Gastrocnemius medialis (tissue), 4 donors: ENCODE results near the gene KCTD5. TPM values are rescaled to one million over a fixed set of nuclear protein-coding genes. Genes with fewer than 3 reads are reported as not detected.
"Not testable (repeated sequence)": the region's sequence is repeated elsewhere in the genome, so short reads cannot be mapped to it uniquely, and the experiment has no call there.

Source experiments
- ATAC-seq, 2 donors: fragments of 150-250 bp; one replicate each; pipeline ENCODE4 v1.9.1; 2016
- DNase-seq, 2 donors: peaks; one replicate each; pipeline ENCODE4 v3.0.0-alpha.2; 2019
- H3K27ac ChIP-seq, 4 donors: fragments of 200-600 bp; sonication (generic); 1 replicate in 1 of 4; 2 replicates in 3 of 4; pipeline ENCODE4 v1.5.1; 2016 to 2018; ENCODE audit warnings: mild to moderate bottlenecking in 2 of 4, moderate library complexity in 1 of 4
- H3K27me3 ChIP-seq, 3 donors: fragments of 200-600 bp; sonication (generic) in 2 of 3; 1 replicate in 1 of 3; 2 replicates in 2 of 3; pipeline versions ENCODE4 v1.5.1 to v1.6.0; 2016 to 2019; ENCODE audit warnings: mild to moderate bottlenecking in 1 of 3, moderate library complexity in 1 of 3
- H3K36me3 ChIP-seq, 2 donors: fragments of 200-600 bp; sonication (generic) in 1 of 2; one replicate each; pipeline ENCODE4 v1.5.1; 2017 to 2018
- H3K4me1 ChIP-seq, 2 donors: fragments of 200-600 bp; sonication (generic) in 1 of 2; one replicate each; pipeline ENCODE4 v1.5.1; 2016 to 2017; ENCODE audit warnings: mild to moderate bottlenecking in 2 of 2
- H3K4me3 ChIP-seq, 4 donors: fragments of 200-600 bp; sonication (generic) in 3 of 4; 1 replicate in 1 of 4; 2 replicates in 3 of 4; pipeline ENCODE4 v1.5.1; 2016 to 2019; ENCODE audit warnings: mild to moderate bottlenecking in 2 of 4
- H3K9me3 ChIP-seq, 3 donors: fragments of 200-600 bp; sonication (generic) in 2 of 3; 1 replicate in 1 of 3; 2 replicates in 2 of 3; pipeline ENCODE4 v1.5.1; 2016 to 2019
- POLR2A ChIP-seq, 2 donors: fragments of 450-650 bp; IDR thresholded peaks; one replicate each; pipeline ENCODE4 v1.6.1; 2017; ENCODE audit warnings: antibody characterized with exemption in 2 of 2, mild to moderate bottlenecking in 2 of 2, moderate library complexity in 2 of 2
- in situ Hi-C, 4 donors: fragments of 200-750 bp; cut with MboI; loops; one replicate each; pipeline versions ENCODE4 v1.15.0 to v1.8.0; 2017; ENCODE audit warnings: low sequenced_read_pairs in 4 of 4
- intact Hi-C: fragments of 100-400 bp; cut with DNase I; formaldehyde crosslinking; loops from one replicate; pipeline ENCODE4 v1.15.1; 2023; ENCODE audit warnings: low total_unique reads
- total RNA-seq, 4 donors: library from RNA; depleted of rRNA; stranded (reverse); fragments of >200 nt; gene quantifications; one replicate each; pipeline versions ENCODE4 v1.1.0 to v1.2.3, GENCODE V29; 2016
- TF ChIP-seq, protein P1 (sequence below), 5 experiments: fragments of 450-650 bp in 3 of 5; fragments of 200-600 bp in 2 of 5; sonication (generic) in 2 of 5; IDR thresholded peaks in 4 of 5; conservative IDR thresholded peaks in 1 of 5; 1 replicate in 4 of 5; 2 replicates in 1 of 5; pipeline ENCODE4 v1.5.1; 2016 to 2019; ENCODE audit warnings: antibody characterized with exemption in 5 of 5, mild to moderate bottlenecking in 3 of 5, moderate library complexity in 3 of 5

Gene KCTD5
- total RNA-seq, 4 donors from 2014 or later = 13.6 to 23.8 (median 14.7) TPM

DNA sequence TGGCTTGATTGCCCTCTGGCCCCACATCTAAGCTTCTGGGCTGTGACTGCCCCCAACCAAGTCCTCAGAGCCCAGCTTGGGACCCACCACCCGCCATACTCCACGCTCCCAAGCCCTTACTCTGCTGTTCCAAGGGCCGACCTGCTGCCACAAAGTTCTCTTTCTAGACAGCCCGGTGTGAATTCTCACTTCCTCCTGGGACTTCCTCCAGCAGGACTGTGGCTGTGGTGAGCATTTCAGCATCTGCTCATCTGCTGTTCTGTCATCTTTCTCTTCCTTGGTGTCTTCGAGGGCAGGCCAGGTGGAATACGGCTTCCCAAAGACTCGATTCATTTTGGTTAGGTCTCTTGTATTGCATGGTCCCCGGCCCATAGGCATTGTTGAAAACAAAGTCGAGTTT, 3.8 kb downstream of the KCTD5 start:
- H3K4me1 ChIP-seq = peaks cover 20 to 35% of the 10 kb centered on the region in 2 donors
- H3K9me3 ChIP-seq, ATAC-seq, intact Hi-C loops, in situ Hi-C loops, H3K36me3 ChIP-seq, DNase-seq, H3K4me3 ChIP-seq, H3K27ac ChIP-seq, H3K27me3 ChIP-seq: not testable (repeated sequence)

DNA sequence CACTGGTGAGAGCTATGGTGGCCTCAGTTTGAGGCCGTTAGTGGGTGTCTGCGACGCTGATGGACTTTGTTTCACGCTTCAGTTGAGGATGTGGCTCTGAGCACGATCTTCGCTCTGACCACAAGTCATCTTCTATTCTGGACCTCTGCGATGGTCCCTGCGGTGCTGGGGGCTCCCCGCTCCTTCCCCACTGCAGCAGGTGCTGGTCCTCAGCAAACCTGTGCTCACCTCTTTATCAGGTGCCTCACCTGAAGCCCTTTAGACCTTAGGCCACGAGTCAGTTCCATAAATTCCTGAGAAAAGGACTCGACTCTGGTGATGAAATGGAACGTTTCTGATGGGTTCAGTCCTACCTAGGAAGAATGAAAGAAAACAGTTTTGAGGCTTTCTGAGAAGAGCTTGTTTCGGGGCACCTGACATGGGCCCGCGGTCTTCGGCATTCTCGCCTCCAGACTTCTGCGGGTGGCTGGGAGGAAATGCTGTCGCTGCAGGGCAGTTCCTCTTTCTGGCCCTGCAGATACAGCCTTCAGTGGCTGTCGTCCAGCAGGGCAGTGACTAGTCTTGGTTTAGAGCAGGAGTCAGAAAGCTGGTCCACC, 4.7 kb downstream of the KCTD5 start:
- Histone ChIP-seq H3K4me1 (peaks cover 24 to 37% of the 10 kb centered on the region in 2 donors), H3K27me3 (no peaks in the 10 kb centered on the region), H3K4me3 (no peak overlapping the region), H3K36me3 (no peaks in the 10 kb centered on the region), H3K27ac (no peak overlapping the region), H3K9me3 (no peaks in the 10 kb centered on the region)
- ATAC-seq (no peak), DNase-seq (peak; percentile 29 to 31)
- in situ Hi-C loops = no loop called here
- TF ChIP-seq, protein P1, sequence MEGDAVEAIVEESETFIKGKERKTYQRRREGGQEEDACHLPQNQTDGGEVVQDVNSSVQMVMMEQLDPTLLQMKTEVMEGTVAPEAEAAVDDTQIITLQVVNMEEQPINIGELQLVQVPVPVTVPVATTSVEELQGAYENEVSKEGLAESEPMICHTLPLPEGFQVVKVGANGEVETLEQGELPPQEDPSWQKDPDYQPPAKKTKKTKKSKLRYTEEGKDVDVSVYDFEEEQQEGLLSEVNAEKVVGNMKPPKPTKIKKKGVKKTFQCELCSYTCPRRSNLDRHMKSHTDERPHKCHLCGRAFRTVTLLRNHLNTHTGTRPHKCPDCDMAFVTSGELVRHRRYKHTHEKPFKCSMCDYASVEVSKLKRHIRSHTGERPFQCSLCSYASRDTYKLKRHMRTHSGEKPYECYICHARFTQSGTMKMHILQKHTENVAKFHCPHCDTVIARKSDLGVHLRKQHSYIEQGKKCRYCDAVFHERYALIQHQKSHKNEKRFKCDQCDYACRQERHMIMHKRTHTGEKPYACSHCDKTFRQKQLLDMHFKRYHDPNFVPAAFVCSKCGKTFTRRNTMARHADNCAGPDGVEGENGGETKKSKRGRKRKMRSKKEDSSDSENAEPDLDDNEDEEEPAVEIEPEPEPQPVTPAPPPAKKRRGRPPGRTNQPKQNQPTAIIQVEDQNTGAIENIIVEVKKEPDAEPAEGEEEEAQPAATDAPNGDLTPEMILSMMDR (IDR thresholded peaks at IDR 0.05 in 4 of 5, conservative IDR thresholded peaks at IDR 0.05 in 1 of 5) = no peak
- intact Hi-C loops = no loop called here

DNA sequence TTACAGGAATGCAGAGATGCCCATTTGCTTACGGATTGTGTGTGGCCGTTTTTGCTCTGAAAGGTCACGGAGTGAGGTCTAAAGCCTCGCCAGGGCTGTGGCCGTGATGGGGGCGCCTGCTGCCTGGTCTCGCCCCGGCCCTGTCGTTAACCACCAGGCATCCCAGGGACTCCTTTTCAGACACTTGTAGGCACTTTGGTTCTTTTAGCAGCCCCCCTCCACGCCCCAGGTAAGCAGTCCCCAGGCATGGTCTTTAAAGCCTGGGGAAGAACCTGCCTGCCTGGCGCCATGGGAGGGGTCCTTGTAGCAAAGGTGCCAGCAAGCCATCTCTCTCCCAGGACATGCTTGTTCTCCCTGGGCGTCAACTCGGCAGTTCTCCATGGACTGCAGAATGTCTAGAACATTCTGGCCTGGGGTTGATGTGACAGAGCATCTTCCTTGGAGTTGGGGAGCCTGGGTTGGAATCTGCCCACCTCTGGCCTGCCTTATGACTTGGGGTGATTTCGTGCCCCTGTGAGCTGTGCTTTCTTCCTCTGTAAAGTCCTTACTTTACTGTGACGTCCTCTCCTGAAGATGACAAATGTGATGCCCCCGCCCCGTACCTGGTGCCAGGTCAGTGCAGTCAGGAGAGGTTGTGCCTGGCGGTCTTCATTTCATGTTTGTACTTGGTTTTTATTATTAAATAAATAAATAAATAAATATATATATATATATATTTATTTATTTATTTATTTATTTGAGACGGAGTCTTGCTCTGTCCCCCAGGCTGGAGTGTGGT, 5.4 kb downstream of the KCTD5 start:
- Histone ChIP-seq H3K27me3 (no peaks in the 10 kb centered on the region), H3K36me3 (no peaks in the 10 kb centered on the region), H3K27ac (no peak overlapping the region), H3K4me1 (peaks cover 31 to 44% of the 10 kb centered on the region in 2 donors), H3K9me3 (no peaks in the 10 kb centered on the region), H3K4me3 (no peak overlapping the region)
- intact Hi-C loops (no loop called here), in situ Hi-C loops (no loop called here)
- no peak for TF ChIP-seq POLR2A (IDR thresholded peaks at IDR 0.05)
- TF ChIP-seq, protein P1 (IDR thresholded peaks at IDR 0.05 in 4 of 5, conservative IDR thresholded peaks at IDR 0.05 in 1 of 5) = no peak
- DNase-seq = no peak
- ATAC-seq = no peak

DNA sequence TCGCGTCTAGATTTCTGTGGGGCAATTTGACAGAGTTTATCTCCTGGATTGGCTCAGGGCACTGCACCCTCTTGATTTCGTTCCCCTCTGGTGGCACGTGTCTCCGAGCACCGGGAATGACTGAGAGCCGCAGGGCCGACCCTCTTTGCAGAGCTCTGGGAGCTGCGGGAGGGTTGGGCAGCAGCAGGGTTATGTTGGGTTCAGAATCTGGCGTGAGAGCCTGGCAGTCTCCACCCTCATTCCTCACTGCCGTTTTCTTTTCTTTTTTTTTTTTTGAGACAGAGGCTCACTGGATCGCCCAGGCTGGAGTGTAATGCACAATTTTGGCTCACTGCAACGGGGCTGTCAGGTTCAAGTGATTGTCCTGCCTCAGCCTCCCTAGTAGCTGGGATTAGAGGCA, 7.1 kb downstream of the KCTD5 start:
- intact Hi-C loops, ATAC-seq: not testable (repeated sequence)

DNA sequence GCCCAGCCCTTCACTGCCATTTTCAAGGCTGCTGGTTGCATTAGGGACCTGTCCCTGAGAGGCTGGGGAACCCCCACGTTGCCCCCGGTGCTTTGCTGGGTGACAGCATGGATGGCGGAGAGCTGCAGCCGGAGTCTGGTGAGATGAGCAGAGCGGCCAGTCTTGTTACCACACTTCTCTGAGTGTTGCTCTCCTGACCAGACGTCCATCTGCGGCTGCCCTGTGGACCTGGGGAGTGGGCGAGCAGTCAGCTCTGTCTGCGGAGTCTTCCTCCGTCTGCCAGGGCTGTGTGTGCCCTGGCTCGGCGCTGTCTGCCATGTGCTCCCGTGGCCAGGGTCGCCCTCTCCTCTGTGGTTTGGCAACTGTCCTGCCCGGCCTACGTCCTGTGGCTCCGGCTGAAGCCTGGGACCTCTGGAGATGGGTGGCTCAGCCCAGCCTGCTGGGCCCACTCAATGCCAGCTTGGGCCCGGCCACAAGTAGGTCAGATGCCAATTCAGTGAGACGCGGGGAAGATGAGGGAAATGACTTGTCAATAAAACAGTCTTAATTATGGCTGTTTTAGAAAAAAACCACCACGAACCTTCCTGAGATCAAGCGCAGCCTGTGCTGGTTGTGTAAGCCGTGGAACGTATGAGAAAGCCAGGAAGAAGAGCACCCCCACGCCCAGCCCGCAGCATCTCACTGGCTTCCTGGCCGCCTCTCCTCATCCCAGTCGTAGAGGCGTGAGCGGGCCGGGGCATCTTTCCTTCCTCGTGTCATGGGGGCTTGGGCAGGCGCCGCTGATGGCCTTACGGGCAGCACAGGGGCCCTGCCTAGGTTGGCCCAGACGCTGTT, 7.9 kb downstream of the KCTD5 start:
- in situ Hi-C loops (no loop called here), intact Hi-C loops (loop anchor here (10.0 kb wide), 1 partner anchor 65 kb away; the partner anchor contains the start of gene SRRM2)
- Histone ChIP-seq H3K4me1 (peaks cover 40% of the 10 kb centered on the region in 2 donors), H3K36me3 (no peaks in the 10 kb centered on the region), H3K9me3 (no peaks in the 10 kb centered on the region), H3K27me3 (no peaks in the 10 kb centered on the region), H3K4me3 (no peak overlapping the region), H3K27ac (peak overlapping the region in 3 of 4 donors; percentile 78 to 90 (median 80))
- DNase-seq (no peak), ATAC-seq (no peak)
- TF ChIP-seq POLR2A (IDR thresholded peaks at IDR 0.05) = no peak
- TF ChIP-seq, protein P1 (IDR thresholded peaks at IDR 0.05 in 4 of 5, conservative IDR thresholded peaks at IDR 0.05 in 1 of 5) = no peak

More for the DNA sequence above, 7.1 kb downstream of the KCTD5 start:
- H3K27me3 ChIP-seq, DNase-seq, in situ Hi-C loops, H3K4me3 ChIP-seq, H3K36me3 ChIP-seq, H3K9me3 ChIP-seq: not testable (repeated sequence)
- H3K27ac ChIP-seq = peak overlapping the region in 1 of 4 donors; percentile 78
- peaks cover 40 to 44% of the 10 kb centered on the region in 2 donors for H3K4me1 ChIP-seq
